Stomach (tissue), 9 donors: ENCODE measurements around the gene SUPT20H. TPM values are rescaled to one million over a fixed set of nuclear protein-coding genes. Genes with fewer than 3 reads are reported as not detected.

ENCODE experiments used
- DNase-seq, 2 donors: peaks; one replicate each; pipeline versions ENCODE4 v3.0.0 to v3.0.0-alpha.2; 2013 to 2019
- H3K27ac ChIP-seq, 5 donors: fragments of 200-600 bp in 4 of 5; sonication (generic) in 4 of 5; one replicate each; pipeline ENCODE4 v1.5.1; 2013 to 2019; ENCODE audit warnings: mild to moderate bottlenecking in 1 of 5, moderate library complexity in 1 of 5
- H3K27me3 ChIP-seq, 3 donors: fragments of 200-600 bp; sonication (generic); one replicate each; pipeline ENCODE4 v1.5.1; 2017 to 2019; ENCODE audit warnings: mixed run types in 1 of 3
- H3K36me3 ChIP-seq, 4 donors: fragments of 200-600 bp; sonication (generic); 1 replicate in 3 of 4; 2 replicates in 1 of 4; pipeline ENCODE4 v1.5.1; 2016 to 2019
- H3K4me1 ChIP-seq, 4 donors: fragments of 200-600 bp; sonication (generic); one replicate each; pipeline ENCODE4 v1.5.1; 2016 to 2019
- H3K4me3 ChIP-seq, 4 donors: fragments of 200-600 bp; sonication (generic) in 3 of 4; one replicate each; pipeline ENCODE4 v1.5.1; 2016 to 2019; ENCODE audit warnings: mild to moderate bottlenecking in 1 of 4
- H3K9me3 ChIP-seq, 4 donors: fragments of 200-600 bp; sonication (generic); one replicate each; pipeline ENCODE4 v1.5.1; 2016 to 2019
- EP300 ChIP-seq: sonication (generic); formaldehyde crosslinking; IDR thresholded peaks from one replicate; pipeline ENCODE4 v1.6.1; 2017; ENCODE audit warnings: antibody characterized with exemption
- POLR2A ChIP-seq, 4 donors: fragments of 450-650 bp; IDR thresholded peaks; one replicate each; pipeline ENCODE4 v1.6.1; 2016; ENCODE audit warnings: antibody characterized with exemption in 4 of 4, control low read depth in 2 of 4, mild to moderate bottlenecking in 1 of 4, moderate library complexity in 1 of 4
- POLR2AphosphoS5 ChIP-seq, 3 donors: sonication (generic); formaldehyde crosslinking; IDR thresholded peaks; one replicate each; pipeline ENCODE4 v1.6.1; 2016; ENCODE audit warnings: antibody characterized with exemption in 3 of 3
- WGBS, 5 donors: extraction: QIAGEN DNeasy Blood & Tissue Kit in 3 of 5; methylation state at CpG; one replicate each; pipeline versions ENCODE4 v1.1.5 to v1.1.7; 2013 to 2018; 5-methylcytosine and 5-hydroxymethylcytosine counted together
- intact Hi-C: fragments of 100-400 bp; cut with DNase I; formaldehyde crosslinking; loops from one replicate; pipeline ENCODE4 v1.15.1; 2023; ENCODE audit warnings: low total_unique reads
- polyA plus RNA-seq, 3 donors: library from polyadenylated mRNA; stranded (reverse); fragments of 200-250 nt; gene quantifications; one replicate each; pipeline ENCODE4 v1.2.3, GENCODE V29; 2013
- total RNA-seq, 5 donors: library from RNA; depleted of rRNA; stranded (reverse); fragments of >200 nt; gene quantifications; one replicate each; pipeline versions ENCODE4 v1.1.0 to v1.2.3, GENCODE V29; 2014 to 2016
- TF ChIP-seq, protein P1 (sequence below), 7 experiments: fragments of 450-650 bp in 4 of 7; fragments of 200-600 bp in 3 of 7; sonication (generic) in 3 of 7; IDR thresholded peaks; one replicate each; pipeline ENCODE4 v1.5.1; 2016 to 2019; ENCODE audit warnings: antibody characterized with exemption in 7 of 7, control low read depth in 2 of 7, mild to moderate bottlenecking in 1 of 7
- donor health status: healthy with polysubstance abuse.
- donor health status: Bipolar disorder and iron deficiency.
- donor health status: healthy.

SUPT20H gene
- total and polyA plus RNA-seq, 8 donors, result 16.9 to 152 (median 57.2) TPM

DNA sequence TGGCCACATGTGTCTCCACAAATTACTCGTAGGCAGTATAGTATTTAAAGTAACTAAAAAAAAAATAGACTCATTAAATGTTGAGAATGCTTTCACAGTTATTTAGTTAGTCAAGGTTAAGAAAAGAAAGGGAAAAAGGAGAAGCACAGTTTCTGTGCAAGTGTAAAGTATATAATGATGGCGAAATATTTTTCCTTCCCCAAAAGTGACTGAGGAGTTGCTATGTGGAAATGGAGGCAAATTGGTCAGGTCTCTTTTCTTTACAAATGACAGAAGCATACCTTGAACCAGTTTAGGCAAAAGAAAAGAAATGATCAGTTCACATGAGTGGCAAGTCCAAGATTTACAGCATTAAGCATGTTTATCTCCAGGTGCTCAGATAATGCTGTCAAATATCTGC lies 28.0 kb upstream of the SUPT20H start:
- Histone ChIP-seq H3K4me1 (no peaks in the 10 kb centered on the region), H3K27ac (no peak overlapping the region), H3K27me3 (no peaks in the 10 kb centered on the region), H3K9me3 (no peaks in the 10 kb centered on the region), H3K36me3 (no peaks in the 10 kb centered on the region), H3K4me3 (no peak overlapping the region)
- TF ChIP-seq POLR2AphosphoS5 (IDR thresholded peaks at IDR 0.05) (no peak), POLR2A (IDR thresholded peaks at IDR 0.05) (no peak), EP300 (no peak)
- TF ChIP-seq, protein P1, sequence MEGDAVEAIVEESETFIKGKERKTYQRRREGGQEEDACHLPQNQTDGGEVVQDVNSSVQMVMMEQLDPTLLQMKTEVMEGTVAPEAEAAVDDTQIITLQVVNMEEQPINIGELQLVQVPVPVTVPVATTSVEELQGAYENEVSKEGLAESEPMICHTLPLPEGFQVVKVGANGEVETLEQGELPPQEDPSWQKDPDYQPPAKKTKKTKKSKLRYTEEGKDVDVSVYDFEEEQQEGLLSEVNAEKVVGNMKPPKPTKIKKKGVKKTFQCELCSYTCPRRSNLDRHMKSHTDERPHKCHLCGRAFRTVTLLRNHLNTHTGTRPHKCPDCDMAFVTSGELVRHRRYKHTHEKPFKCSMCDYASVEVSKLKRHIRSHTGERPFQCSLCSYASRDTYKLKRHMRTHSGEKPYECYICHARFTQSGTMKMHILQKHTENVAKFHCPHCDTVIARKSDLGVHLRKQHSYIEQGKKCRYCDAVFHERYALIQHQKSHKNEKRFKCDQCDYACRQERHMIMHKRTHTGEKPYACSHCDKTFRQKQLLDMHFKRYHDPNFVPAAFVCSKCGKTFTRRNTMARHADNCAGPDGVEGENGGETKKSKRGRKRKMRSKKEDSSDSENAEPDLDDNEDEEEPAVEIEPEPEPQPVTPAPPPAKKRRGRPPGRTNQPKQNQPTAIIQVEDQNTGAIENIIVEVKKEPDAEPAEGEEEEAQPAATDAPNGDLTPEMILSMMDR (IDR thresholded peaks at IDR 0.05), result no peak
- intact Hi-C loops, result no loop called here
- no peak for DNase-seq
- 55 to 88% (median 84%) methylated on average over 2 of the region's 2 CpGs for WGBS, 5 donors

DNA sequence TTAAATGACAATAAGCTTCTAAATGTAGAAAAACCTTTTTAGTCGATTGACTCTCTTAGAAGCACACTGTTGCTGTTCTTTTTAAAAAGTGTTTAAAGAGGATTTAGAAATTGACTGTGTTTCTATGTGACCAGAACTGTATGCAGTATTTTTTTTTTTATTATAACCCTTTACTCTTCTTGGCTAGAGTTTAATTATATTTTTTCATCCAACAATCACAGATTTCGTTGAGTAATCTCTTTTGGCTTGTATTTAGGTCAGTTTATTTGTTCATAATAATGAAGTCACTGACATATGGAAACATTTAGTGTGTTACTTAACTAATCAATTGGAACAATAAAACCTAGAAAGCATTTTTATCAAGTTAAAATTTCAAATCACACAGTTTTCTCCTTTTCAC lies 26.1 kb upstream of the SUPT20H start:
- intact Hi-C loops, result no loop called here

DNA sequence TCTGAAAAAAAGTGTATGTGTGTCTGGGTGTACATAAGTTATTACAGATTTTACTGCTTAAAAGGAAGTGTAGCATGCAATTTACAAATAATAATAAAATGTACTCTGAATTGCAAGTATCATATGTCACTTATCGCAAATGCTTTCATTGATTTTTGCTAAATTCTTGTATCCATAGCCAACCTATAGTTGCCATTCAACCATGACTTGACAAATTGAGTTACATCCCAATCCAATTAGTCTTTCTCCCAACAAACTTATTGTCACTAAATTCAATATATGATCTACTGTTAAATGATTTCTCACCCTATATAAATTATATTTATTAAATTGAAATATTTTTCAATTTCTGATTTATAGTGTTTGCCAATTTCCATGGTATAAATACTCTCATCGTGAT lies 17.3 kb upstream of the SUPT20H start:
- Histone ChIP-seq H3K9me3 (no peaks in the 10 kb centered on the region), H3K4me1 (no peaks in the 10 kb centered on the region), H3K36me3 (no peaks in the 10 kb centered on the region), H3K27me3 (no peaks in the 10 kb centered on the region), H3K27ac (no peak overlapping the region), H3K4me3 (no peak overlapping the region)
- intact Hi-C loops, result no loop called here
- DNase-seq, result no peak
- WGBS, 5 donors, result 92 to 100% (median 98%) methylated on average over 2 of the region's 2 CpGs
- TF ChIP-seq POLR2AphosphoS5 (IDR thresholded peaks at IDR 0.05), result no peak
- no peak for TF ChIP-seq EP300
- TF ChIP-seq, protein P1 (IDR thresholded peaks at IDR 0.05), result no peak
- TF ChIP-seq POLR2A (IDR thresholded peaks at IDR 0.05), result no peak

More for the DNA sequence above, 26.1 kb upstream of the SUPT20H start:
- H3K9me3 ChIP-seq, result no peaks in the 10 kb centered on the region
- H3K27me3 ChIP-seq, result no peaks in the 10 kb centered on the region
- H3K27ac ChIP-seq, result no peak overlapping the region
- H3K4me3 ChIP-seq, result no peak overlapping the region
- WGBS, 5 donors, result 44 to 59% (median 50%) methylated on average over 2 of the region's 2 CpGs
- TF ChIP-seq POLR2A (IDR thresholded peaks at IDR 0.05), result no peak
- TF ChIP-seq POLR2AphosphoS5 (IDR thresholded peaks at IDR 0.05), result no peak
- TF ChIP-seq, protein P1 (IDR thresholded peaks at IDR 0.05), result no peak
- no peak for TF ChIP-seq EP300
- H3K36me3 ChIP-seq, result no peaks in the 10 kb centered on the region
- no peaks in the 10 kb centered on the region for H3K4me1 ChIP-seq
- DNase-seq, result no peak

DNA sequence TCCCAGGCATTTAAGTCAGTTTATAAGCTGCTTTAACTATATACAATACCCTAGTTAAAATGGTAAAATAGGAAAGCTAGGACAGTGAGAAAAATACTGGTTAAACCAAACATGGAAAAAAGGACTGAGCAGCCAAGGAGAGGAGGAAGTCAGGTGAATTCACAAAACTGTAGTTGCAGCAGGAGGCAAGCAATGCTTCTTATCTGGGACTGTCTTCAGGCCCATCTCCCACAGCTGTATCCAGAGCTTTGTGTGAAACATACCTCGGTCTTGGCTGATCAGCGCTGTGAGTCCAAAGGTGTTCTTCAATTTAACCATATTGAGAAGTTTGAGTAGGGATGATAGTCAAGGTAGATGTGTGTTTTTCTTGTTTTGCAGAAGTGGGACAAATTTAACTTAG lies 15.7 kb upstream of the SUPT20H start:
- Histone ChIP-seq H3K27ac (no peak overlapping the region), H3K4me3 (no peak overlapping the region), H3K4me1 (no peaks in the 10 kb centered on the region), H3K9me3 (no peaks in the 10 kb centered on the region), H3K27me3 (no peaks in the 10 kb centered on the region), H3K36me3 (no peaks in the 10 kb centered on the region)
- no peak for DNase-seq
- WGBS, 5 donors, result 70 to 82% (median 73%) methylated on average over 2 of the region's 2 CpGs
- intact Hi-C loops, result no loop called here
- TF ChIP-seq EP300, result no peak
- TF ChIP-seq POLR2AphosphoS5 (IDR thresholded peaks at IDR 0.05), result no peak
- no peak for TF ChIP-seq POLR2A (IDR thresholded peaks at IDR 0.05)
- TF ChIP-seq, protein P1 (IDR thresholded peaks at IDR 0.05), result no peak
